ENCODE data around the gene PPID. TPM values are rescaled to one million over a fixed set of nuclear protein-coding genes. Genes with fewer than 3 reads are reported as not detected.

Gene PPID
- total and polyA plus RNA-seq, 12 donors: 12.3 to 95.6 (median 20.8) TPM

DNA sequence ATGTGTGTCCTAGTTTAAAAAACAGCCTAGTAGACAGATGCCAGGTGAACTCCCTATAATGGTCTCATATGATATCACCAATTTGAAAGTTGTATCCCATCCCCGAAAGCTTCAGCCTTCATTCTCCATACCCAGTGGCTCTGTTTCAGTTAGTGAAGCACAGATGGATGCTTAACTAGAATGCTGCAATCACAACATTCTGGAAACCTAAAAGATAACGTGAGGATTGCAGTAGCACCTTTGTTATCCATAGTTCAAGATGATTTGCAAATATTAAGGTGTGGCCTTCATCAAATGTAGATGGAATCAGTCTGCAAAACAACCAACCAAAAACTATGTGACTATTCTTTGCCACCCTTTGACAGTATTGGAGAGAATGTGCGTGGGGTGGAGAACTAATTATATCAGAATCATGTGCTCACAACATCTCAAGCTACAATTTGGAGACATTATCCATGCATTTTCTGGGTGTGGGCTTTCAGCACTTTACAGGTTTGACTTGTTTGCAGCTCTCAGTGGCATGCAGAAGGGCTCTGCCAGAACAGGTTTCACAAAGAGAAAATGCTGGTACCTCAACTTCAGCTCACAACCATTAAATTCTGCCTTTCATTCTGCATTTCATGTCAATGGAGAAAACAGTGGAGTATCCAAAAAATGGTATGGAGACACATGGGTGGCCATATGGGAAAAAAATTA is 18.3 kb upstream of the PPID start:
- H3K4me3 ChIP-seq: no peak overlapping the region
- no peaks in the 10 kb centered on the region for H3K36me3 ChIP-seq (replicated peaks in 1 of 2)
- WGBS, 4 donors: 78 to 87% (median 83%) methylated on average over 3 of the region's 3 CpGs
- no peak for DNase-seq
- TF ChIP-seq, protein P1, sequence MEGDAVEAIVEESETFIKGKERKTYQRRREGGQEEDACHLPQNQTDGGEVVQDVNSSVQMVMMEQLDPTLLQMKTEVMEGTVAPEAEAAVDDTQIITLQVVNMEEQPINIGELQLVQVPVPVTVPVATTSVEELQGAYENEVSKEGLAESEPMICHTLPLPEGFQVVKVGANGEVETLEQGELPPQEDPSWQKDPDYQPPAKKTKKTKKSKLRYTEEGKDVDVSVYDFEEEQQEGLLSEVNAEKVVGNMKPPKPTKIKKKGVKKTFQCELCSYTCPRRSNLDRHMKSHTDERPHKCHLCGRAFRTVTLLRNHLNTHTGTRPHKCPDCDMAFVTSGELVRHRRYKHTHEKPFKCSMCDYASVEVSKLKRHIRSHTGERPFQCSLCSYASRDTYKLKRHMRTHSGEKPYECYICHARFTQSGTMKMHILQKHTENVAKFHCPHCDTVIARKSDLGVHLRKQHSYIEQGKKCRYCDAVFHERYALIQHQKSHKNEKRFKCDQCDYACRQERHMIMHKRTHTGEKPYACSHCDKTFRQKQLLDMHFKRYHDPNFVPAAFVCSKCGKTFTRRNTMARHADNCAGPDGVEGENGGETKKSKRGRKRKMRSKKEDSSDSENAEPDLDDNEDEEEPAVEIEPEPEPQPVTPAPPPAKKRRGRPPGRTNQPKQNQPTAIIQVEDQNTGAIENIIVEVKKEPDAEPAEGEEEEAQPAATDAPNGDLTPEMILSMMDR (IDR thresholded peaks at IDR 0.05): no peak
- no peak for TF ChIP-seq POLR2A (IDR thresholded peaks at IDR 0.05)
- no peaks in the 10 kb centered on the region for H3K27me3 ChIP-seq
- intact Hi-C loops (cut with DNase I): no loop called here
- H3K4me1 ChIP-seq (replicated peaks in 1 of 2): no peaks in the 10 kb centered on the region
- no peaks in the 10 kb centered on the region for H3K9me3 ChIP-seq (replicated peaks in 1 of 3)
- H3K27ac ChIP-seq: no peak overlapping the region

GRCh38 chr4:158739600-158739999 is 16.4 kb upstream of the PPID start:
- intact Hi-C loops (cut with DNase I): no loop called here
- 91 to 98% (median 95%) methylated on average over 2 of the region's 2 CpGs for WGBS, 4 donors
- H3K4me3 ChIP-seq: no peak overlapping the region
- H3K27me3 ChIP-seq: no peaks in the 10 kb centered on the region
- H3K9me3 ChIP-seq (replicated peaks in 1 of 3): no peaks in the 10 kb centered on the region
- no peak for TF ChIP-seq POLR2A (IDR thresholded peaks at IDR 0.05)
- no peaks in the 10 kb centered on the region for H3K36me3 ChIP-seq (replicated peaks in 1 of 2)
- DNase-seq: no peak
- no peak overlapping the region for H3K27ac ChIP-seq
- no peaks in the 10 kb centered on the region for H3K4me1 ChIP-seq (replicated peaks in 1 of 2)

DNA sequence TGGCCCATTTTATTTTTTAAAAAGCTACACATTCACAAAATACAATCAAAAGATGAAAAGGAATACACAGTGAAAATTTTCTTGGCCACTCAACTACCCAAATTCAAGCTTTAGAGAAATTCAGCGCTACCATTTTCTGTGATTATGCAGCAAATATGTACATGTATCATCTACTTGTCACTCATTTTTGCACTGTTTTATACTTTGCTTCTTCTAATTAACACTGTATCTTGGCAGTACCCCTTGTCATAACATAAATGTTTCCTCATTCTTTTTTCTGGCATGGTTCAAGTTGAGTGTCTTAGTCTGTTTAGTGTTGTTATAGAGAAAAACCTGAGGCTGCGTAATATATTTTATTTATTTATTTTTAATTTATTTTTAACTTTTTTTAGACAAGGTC is 15.7 kb upstream of the PPID start:
- no peak for TF ChIP-seq POLR2A (IDR thresholded peaks at IDR 0.05)
- TF ChIP-seq, protein P1 (IDR thresholded peaks at IDR 0.05): no peak
- Histone ChIP-seq H3K27me3 (no peaks in the 10 kb centered on the region), H3K27ac (no peak overlapping the region), H3K36me3 (replicated peaks in 1 of 2) (no peaks in the 10 kb centered on the region), H3K4me3 (no peak overlapping the region), H3K9me3 (replicated peaks in 1 of 3) (no peaks in the 10 kb centered on the region), H3K4me1 (replicated peaks in 1 of 2) (no peaks in the 10 kb centered on the region)
- DNase-seq: no peak
- 96 to 99% (median 97%) methylated on average over 2 of the region's 2 CpGs for WGBS, 4 donors
- intact Hi-C loops (cut with DNase I): no loop called here

- Histone ChIP-seq H3K4me3 (no peak overlapping the region), H3K4me1 (replicated peaks in 1 of 2) (no peaks in the 10 kb centered on the region), H3K27me3 (no peaks in the 10 kb centered on the region), H3K36me3 (replicated peaks in 1 of 2) (no peaks in the 10 kb centered on the region), H3K27ac (no peak overlapping the region), H3K9me3 (replicated peaks in 1 of 3) (no peaks in the 10 kb centered on the region)
- TF ChIP-seq POLR2A (IDR thresholded peaks at IDR 0.05): no peak
- TF ChIP-seq, protein P1 (IDR thresholded peaks at IDR 0.05): peak; percentile 76 to 98 (median 94)
- intact Hi-C loops (cut with DNase I): loop anchor here (2.0 to 10.0 kb wide), 3 partner anchors 35 to 475 kb away; no protein-coding TSS in a partner anchor
- peak; percentile 60 to 87 (median 73) for DNase-seq
- 17 to 19% (median 18%) methylated on average over 5 of the region's 5 CpGs for WGBS, 4 donors
These were observed 6.7 kb upstream of the PPID start for GRCh38 chr4:158729716-158730559.
